MM.1S (cell line): Measurements from ENCODE around the gene SSC5D.
A peak's percentile ranks its signal among the peaks of the same experiment; 100 is the strongest.

ENCODE experiments used
- DNase-seq: peaks from one replicate; pipeline ENCODE4 v3.0.0-alpha.2; 2015
- H2AFZ ChIP-seq: fragments of 300-600 bp; sonication (generic); 2 replicates; pipeline ENCODE4 v1.6.0; 2016; ENCODE audit warnings: antibody characterized with exemption, low read length
- H3F3A ChIP-seq: fragments of 300-600 bp; sonication (generic); 2 replicates; pipeline ENCODE4 v1.6.1; 2016; ENCODE audit warnings: mild to moderate bottlenecking, antibody characterized with exemption, low read length, moderate library complexity, mixed read lengths; ENCODE audit not compliant: insufficient read depth
- H3K27ac ChIP-seq: fragments of 300-600 bp; sonication (generic); 2 replicates; pipeline ENCODE4 v1.5.1; 2016; ENCODE audit warnings: mild to moderate bottlenecking, low read length
- H3K27me3 ChIP-seq: fragments of 300-600 bp; sonication (generic); replicated peaks from 2 replicates; pipeline ENCODE4 v1.6.0; 2016; ENCODE audit warnings: low read length; ENCODE audit not compliant: insufficient read depth
- H3K36me3 ChIP-seq: fragments of 300-600 bp; sonication (generic); replicated peaks from 2 replicates; pipeline ENCODE4 v1.6.1; 2016; ENCODE audit warnings: mild to moderate bottlenecking, low read length, mixed read lengths; ENCODE audit not compliant: insufficient read depth
- H3K4me1 ChIP-seq: fragments of 300-600 bp; sonication (generic); 2 replicates; pipeline ENCODE4 v1.6.1; 2016; ENCODE audit warnings: low read length, mixed read lengths
- H3K4me2 ChIP-seq: fragments of 300-600 bp; sonication (generic); 2 replicates; pipeline ENCODE4 v1.6.0; 2016; ENCODE audit warnings: low read depth, low read length
- H3K4me3 ChIP-seq: fragments of 300-600 bp; sonication (generic); 2 replicates; pipeline ENCODE4 v1.5.1; 2016; ENCODE audit warnings: low read length, mixed read lengths
- H3K79me2 ChIP-seq: fragments of 300-600 bp; sonication (generic); 2 replicates; pipeline ENCODE4 v1.6.1; 2016; ENCODE audit warnings: mixed run types, low read length, mixed read lengths
- H3K9ac ChIP-seq: fragments of 300-600 bp; sonication (generic); 2 replicates; pipeline ENCODE4 v1.6.1; 2016; ENCODE audit warnings: low read length, mixed read lengths
- H3K9me2 ChIP-seq: fragments of 300-600 bp; sonication (generic); replicated peaks from 2 replicates; pipeline ENCODE4 v1.6.1; 2016; ENCODE audit warnings: mild to moderate bottlenecking, low read length, mixed read lengths; ENCODE audit not compliant: insufficient read depth
- H3K9me3 ChIP-seq: fragments of 300-600 bp; sonication (generic); replicated peaks from 2 replicates; pipeline ENCODE4 v1.6.1; 2016; ENCODE audit warnings: mild to moderate bottlenecking, low read length, mixed read lengths; ENCODE audit not compliant: insufficient read depth
- H4K20me1 ChIP-seq: fragments of 300-600 bp; sonication (generic); 2 replicates; pipeline ENCODE4 v1.6.1; 2016; ENCODE audit warnings: mild to moderate bottlenecking, low read length, moderate library complexity, mixed read lengths; ENCODE audit not compliant: insufficient read depth
- EZH2 ChIP-seq: fragments of 300-600 bp; sonication (generic); optimal IDR thresholded peaks from 2 replicates; pipeline ENCODE3; 2017; ENCODE audit warnings: low read depth, mild to moderate bottlenecking, antibody characterized with exemption, low read length, mixed read lengths
- EZH2phosphoT487 ChIP-seq: fragments of 300-600 bp; sonication (generic); IDR thresholded peaks from 2 replicates; pipeline ENCODE4 v1.6.1; 2018; ENCODE audit warnings: antibody characterized with exemption, low read length
- TF ChIP-seq, protein P1 (sequence below): fragments of 300-600 bp; sonication (generic); IDR thresholded peaks from 2 replicates; pipeline ENCODE4 v1.5.1; 2016; ENCODE audit warnings: antibody characterized with exemption, low read length, mixed read lengths

Gene SSC5D

DNA sequence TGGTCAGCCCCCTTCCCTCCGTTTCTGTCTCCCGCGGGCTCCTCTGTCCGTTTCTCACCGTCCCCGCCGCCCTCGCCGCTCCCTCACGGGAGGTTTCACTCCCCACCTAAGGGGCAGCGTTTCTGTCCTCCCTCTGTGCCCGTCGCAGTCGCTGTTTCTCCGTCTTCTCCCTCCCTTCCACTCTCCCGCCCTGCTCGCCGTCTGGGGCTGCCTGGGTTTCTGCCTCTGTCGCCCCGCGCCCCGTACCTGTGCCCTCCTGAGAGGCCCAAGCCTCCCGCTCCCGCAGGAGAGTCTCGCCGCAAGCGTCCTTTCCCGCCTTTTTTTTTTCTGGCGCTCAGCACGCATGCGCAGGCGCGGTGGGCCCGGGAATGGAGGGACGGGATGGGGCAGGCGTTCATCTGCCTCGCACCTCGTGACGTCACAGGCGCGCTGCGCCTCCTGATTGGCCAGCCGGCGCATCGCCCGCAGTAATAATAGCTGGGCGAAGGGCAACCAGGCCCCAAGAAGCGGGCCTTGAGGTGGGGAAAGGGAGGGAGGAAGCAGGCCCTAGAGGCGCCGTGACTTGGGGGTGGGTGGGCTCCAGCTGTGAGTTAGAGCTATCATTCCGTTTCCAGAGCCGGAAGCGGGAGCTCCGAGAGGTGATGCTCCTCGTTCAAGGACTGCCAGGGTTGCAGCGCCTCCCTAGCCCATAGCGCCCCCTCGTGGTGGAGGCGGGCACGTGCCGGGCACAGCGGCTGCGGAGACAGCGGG lies 15.4 kb downstream of the SSC5D start:
- H3K27ac ChIP-seq: no peak overlapping the region
- TF ChIP-seq EZH2phosphoT487: no peak
- TF ChIP-seq, protein P1, sequence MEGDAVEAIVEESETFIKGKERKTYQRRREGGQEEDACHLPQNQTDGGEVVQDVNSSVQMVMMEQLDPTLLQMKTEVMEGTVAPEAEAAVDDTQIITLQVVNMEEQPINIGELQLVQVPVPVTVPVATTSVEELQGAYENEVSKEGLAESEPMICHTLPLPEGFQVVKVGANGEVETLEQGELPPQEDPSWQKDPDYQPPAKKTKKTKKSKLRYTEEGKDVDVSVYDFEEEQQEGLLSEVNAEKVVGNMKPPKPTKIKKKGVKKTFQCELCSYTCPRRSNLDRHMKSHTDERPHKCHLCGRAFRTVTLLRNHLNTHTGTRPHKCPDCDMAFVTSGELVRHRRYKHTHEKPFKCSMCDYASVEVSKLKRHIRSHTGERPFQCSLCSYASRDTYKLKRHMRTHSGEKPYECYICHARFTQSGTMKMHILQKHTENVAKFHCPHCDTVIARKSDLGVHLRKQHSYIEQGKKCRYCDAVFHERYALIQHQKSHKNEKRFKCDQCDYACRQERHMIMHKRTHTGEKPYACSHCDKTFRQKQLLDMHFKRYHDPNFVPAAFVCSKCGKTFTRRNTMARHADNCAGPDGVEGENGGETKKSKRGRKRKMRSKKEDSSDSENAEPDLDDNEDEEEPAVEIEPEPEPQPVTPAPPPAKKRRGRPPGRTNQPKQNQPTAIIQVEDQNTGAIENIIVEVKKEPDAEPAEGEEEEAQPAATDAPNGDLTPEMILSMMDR: peak; percentile 93
- no peak for TF ChIP-seq EZH2
- no peaks in the 10 kb centered on the region for H3K79me2 ChIP-seq
- peaks cover 9% of the 10 kb centered on the region; the same call in 1 of the 2 replicates for H3K4me1 ChIP-seq
- H3F3A ChIP-seq: no peaks in the 10 kb centered on the region
- no peak overlapping the region for H3K9ac ChIP-seq
- peak overlapping the region; percentile 45 for H3K4me2 ChIP-seq
- peaks cover 83% of the 10 kb centered on the region for H3K27me3 ChIP-seq
- peak overlapping the region; percentile 37 for H2AFZ ChIP-seq
- H3K9me3 ChIP-seq: no peaks in the 10 kb centered on the region
- H3K36me3 ChIP-seq: no peaks in the 10 kb centered on the region
- no peaks in the 10 kb centered on the region for H3K9me2 ChIP-seq
- no peaks in the 10 kb centered on the region for H4K20me1 ChIP-seq
- H3K4me3 ChIP-seq: peak overlapping the region; percentile 46; the same call in 1 of the 2 replicates
- DNase-seq: peak; percentile 88

DNA sequence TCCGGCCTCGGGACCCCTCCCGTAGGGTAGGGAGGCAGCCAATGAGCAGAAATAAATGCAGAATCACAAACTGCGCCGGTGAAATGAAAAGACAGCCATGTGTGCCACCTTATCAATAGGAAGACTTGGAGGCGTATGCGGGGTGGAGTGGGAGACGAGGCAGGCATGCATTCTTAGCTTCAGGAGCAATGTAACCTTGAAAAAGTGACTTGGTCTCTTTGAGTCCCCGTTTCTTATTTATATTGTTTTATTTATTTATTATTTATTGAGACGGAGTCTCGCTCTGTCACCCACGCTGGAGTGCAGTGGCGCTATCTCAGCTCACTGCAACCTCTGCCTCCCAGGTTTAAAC lies 16.0 kb downstream of the SSC5D start:
- no peak overlapping the region for H3K4me3 ChIP-seq
- H3K79me2 ChIP-seq: no peaks in the 10 kb centered on the region
- no peaks in the 10 kb centered on the region for H4K20me1 ChIP-seq
- no peak overlapping the region for H3K9ac ChIP-seq
- H3F3A ChIP-seq: no peaks in the 10 kb centered on the region
- H2AFZ ChIP-seq: peak overlapping the region; percentile 37; the same call in 1 of the 2 replicates
- no peaks in the 10 kb centered on the region for H3K36me3 ChIP-seq
- no peak overlapping the region for H3K27ac ChIP-seq
- peaks cover 9% of the 10 kb centered on the region; the same call in 1 of the 2 replicates for H3K4me1 ChIP-seq
- H3K9me2 ChIP-seq: no peaks in the 10 kb centered on the region
- peaks cover 83% of the 10 kb centered on the region for H3K27me3 ChIP-seq
- H3K9me3 ChIP-seq: no peaks in the 10 kb centered on the region
- peak overlapping the region; percentile 45; the same call in 1 of the 2 replicates for H3K4me2 ChIP-seq
- no peak for DNase-seq
- TF ChIP-seq, protein P1: 0 out of 2 replicates have a peak, but pooled peaks have one; percentile 2
- TF ChIP-seq EZH2phosphoT487: no peak

DNA sequence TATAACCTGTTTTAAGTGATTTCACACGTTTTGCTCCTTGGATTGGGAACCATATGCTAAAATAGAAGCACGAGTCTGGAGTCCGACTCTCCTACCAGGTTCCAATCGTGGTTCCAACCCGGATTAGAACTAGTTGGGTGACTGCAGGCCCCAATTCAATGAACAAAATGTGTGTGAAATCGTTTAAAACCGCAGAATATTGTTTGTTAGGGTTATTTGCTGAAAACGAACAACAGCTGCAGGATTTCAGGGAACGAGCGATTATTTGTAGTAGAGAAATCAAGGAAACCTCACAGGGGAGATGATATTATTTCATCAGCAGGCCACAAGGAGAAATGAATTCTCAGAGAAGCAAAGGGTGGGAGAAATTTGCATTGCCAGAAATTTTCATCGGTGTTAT lies 16.7 kb downstream of the SSC5D start:
- Histone ChIP-seq H3K27me3 (peaks cover 82% of the 10 kb centered on the region), H3K79me2 (no peaks in the 10 kb centered on the region), H2AFZ (no peak overlapping the region), H3K4me1 (peaks cover 9% of the 10 kb centered on the region; the same call in 1 of the 2 replicates), H3K9me3 (no peaks in the 10 kb centered on the region), H3K4me3 (no peak overlapping the region), H3K36me3 (no peaks in the 10 kb centered on the region), H3F3A (no peaks in the 10 kb centered on the region), H3K27ac (no peak overlapping the region), H3K4me2 (no peak overlapping the region), H3K9me2 (no peaks in the 10 kb centered on the region), H3K9ac (no peak overlapping the region), H4K20me1 (no peaks in the 10 kb centered on the region)
- DNase-seq: no peak
- no peak for TF ChIP-seq EZH2phosphoT487
- TF ChIP-seq, protein P1: no peak
- TF ChIP-seq EZH2: no peak
